Sigmoid colon (tissue), 7 donors: ENCODE results near the gene OR7G1. TPM values are rescaled to one million over a fixed set of nuclear protein-coding genes. Genes with fewer than 3 reads are reported as not detected.

Experiments
- DNase-seq: peaks from one replicate; pipeline ENCODE4 v3.0.0-alpha.2; 2019
- H3K27ac ChIP-seq, 4 donors: fragments of 200-600 bp; sonication (generic); one replicate each; pipeline ENCODE4 v1.5.1; 2016 to 2019; ENCODE audit warnings: mild to moderate bottlenecking in 1 of 4
- H3K27me3 ChIP-seq, 3 donors: fragments of 200-600 bp; sonication (generic); one replicate each; pipeline ENCODE4 v1.5.1; 2019; ENCODE audit warnings: mild to moderate bottlenecking in 1 of 3
- H3K36me3 ChIP-seq, 4 donors: fragments of 200-600 bp; sonication (generic); one replicate each; pipeline ENCODE4 v1.5.1; 2016 to 2019
- H3K4me1 ChIP-seq, 4 donors: fragments of 200-600 bp; sonication (generic); one replicate each; pipeline ENCODE4 v1.5.1; 2017 to 2019
- H3K4me3 ChIP-seq, 4 donors: fragments of 200-600 bp; sonication (generic); one replicate each; pipeline ENCODE4 v1.5.1; 2017 to 2019; ENCODE audit warnings: mild to moderate bottlenecking in 2 of 4, moderate library complexity in 1 of 4
- H3K9me3 ChIP-seq, 4 donors: fragments of 200-600 bp in 3 of 4; sonication (generic) in 3 of 4; one replicate each; pipeline versions ENCODE4 v1.5.1 to v1.6.1; 2013 to 2019
- CTCF ChIP-seq, 4 experiments: fragments of 450-650 bp in 3 of 4; fragments of 200-600 bp in 1 of 4; IDR thresholded peaks; one replicate each; pipeline ENCODE4 v1.5.1; 2016 to 2019; ENCODE audit warnings: antibody characterized with exemption in 4 of 4, mild to moderate bottlenecking in 3 of 4, moderate library complexity in 2 of 4
- EP300 ChIP-seq, 4 donors: sonication (generic); formaldehyde crosslinking; IDR thresholded peaks; one replicate each; pipeline ENCODE4 v1.6.1; 2017; ENCODE audit warnings: antibody characterized with exemption in 4 of 4
- POLR2A ChIP-seq, 2 donors: fragments of 450-650 bp; IDR thresholded peaks; one replicate each; pipeline ENCODE4 v1.6.1; 2016; ENCODE audit warnings: antibody characterized with exemption in 2 of 2, mild to moderate bottlenecking in 2 of 2, moderate library complexity in 2 of 2
- POLR2AphosphoS5 ChIP-seq, 4 donors: sonication (generic); formaldehyde crosslinking; IDR thresholded peaks; one replicate each; pipeline ENCODE4 v1.6.1; 2017; ENCODE audit warnings: antibody characterized with exemption in 4 of 4
- WGBS, 2 donors: extraction: QIAGEN DNeasy Blood & Tissue Kit; methylation state at CpG; one replicate each; pipeline ENCODE4 v1.1.7; 2013; 5-methylcytosine and 5-hydroxymethylcytosine counted together
- intact Hi-C: fragments of 100-400 bp; cut with DNase I; formaldehyde crosslinking; loops from one replicate; pipeline ENCODE4 v1.15.1; 2023
- polyA plus RNA-seq, 3 donors: library from polyadenylated mRNA; stranded (reverse); fragments of 200-250 nt; gene quantifications; one replicate each; pipeline ENCODE4 v1.2.3, GENCODE V29; 2013
- total RNA-seq, 4 donors: library from RNA; depleted of rRNA; stranded (reverse); fragments of >200 nt; gene quantifications; one replicate each; pipeline ENCODE4 v1.1.0, GENCODE V29; 2016
- donor health status: healthy with polysubstance abuse.
- donor health status: Bipolar disorder and iron deficiency.
- donor health status: healthy.

OR7G1 gene
- total and polyA plus RNA-seq, 7 donors = not detected

- no peak for DNase-seq
- intact Hi-C loops = loop anchor here (10.0 kb wide), 1 partner anchor 526 kb away; the partner anchor contains the start of gene ZNF562
- no peak overlapping the region for H3K4me3 ChIP-seq
- peaks cover 0 to 10% (median 6%) of the 10 kb centered on the region in 4 donors for H3K9me3 ChIP-seq
- 98% methylated on average over 3 of the region's 3 CpGs for WGBS, 2 donors
- TF ChIP-seq EP300 (IDR thresholded peaks at IDR 0.05) (no peak), POLR2A (IDR thresholded peaks at IDR 0.05) (no peak), POLR2AphosphoS5 (IDR thresholded peaks at IDR 0.05) (no peak), CTCF (IDR thresholded peaks at IDR 0.05) (no peak)
- H3K27ac ChIP-seq = no peak overlapping the region
- H3K36me3 ChIP-seq = peaks cover 0 to 15% (median 6%) of the 10 kb centered on the region in 4 donors
- no peaks in the 10 kb centered on the region for H3K4me1 ChIP-seq
- H3K27me3 ChIP-seq = no peaks in the 10 kb centered on the region
Observed at GRCh38 chr19:9148697-9149096, 33.1 kb upstream of the OR7G1 start.

- Histone ChIP-seq H3K27me3 (no peaks in the 10 kb centered on the region), H3K9me3 (peaks cover 0 to 7% (median 5%) of the 10 kb centered on the region in 4 donors), H3K36me3 (peaks cover 0 to 10% (median 2%) of the 10 kb centered on the region in 4 donors), H3K27ac (no peak overlapping the region), H3K4me3 (no peak overlapping the region), H3K4me1 (peaks cover 0 to 13% (median 3%) of the 10 kb centered on the region in 4 donors)
- TF ChIP-seq EP300 (IDR thresholded peaks at IDR 0.05) = no peak
- WGBS, 2 donors = 90 to 98% methylated on average over 1 of the region's 1 CpG
- DNase-seq = no peak
- intact Hi-C loops = loop anchor here (10.0 kb wide), 1 partner anchor 528 kb away; the partner anchor contains the start of gene ZNF562
Observed at GRCh38 chr19:9146882-9147281, 31.3 kb upstream of the OR7G1 start.

- H3K27ac ChIP-seq = no peak overlapping the region
- intact Hi-C loops = loop anchor here (10.0 kb wide), 1 partner anchor 530 kb away; the partner anchor contains the start of gene ZNF562
- no peak overlapping the region for H3K4me3 ChIP-seq
- 97 to 98% methylated on average over 5 of the region's 5 CpGs for whole genome bisulfite sequencing, 2 donors
- no peaks in the 10 kb centered on the region for H3K27me3 ChIP-seq
- H3K9me3 ChIP-seq = peaks cover 0 to 7% (median 5%) of the 10 kb centered on the region in 4 donors
- H3K4me1 ChIP-seq = peaks cover 0 to 24% (median 12%) of the 10 kb centered on the region in 4 donors
- no peak for DNase-seq
- H3K36me3 ChIP-seq = peaks cover 0 to 10% (median 2%) of the 10 kb centered on the region in 4 donors
- TF ChIP-seq CTCF (IDR thresholded peaks at IDR 0.05) = no peak
- no peak for TF ChIP-seq POLR2A (IDR thresholded peaks at IDR 0.05)
Observed at GRCh38 chr19:9144920-9145319, 29.4 kb upstream of the OR7G1 start.

- Histone ChIP-seq H3K4me3 (peak within 1 kb of the TSS; percentile 74 to 94 (median 84)), H3K4me1 (peaks cover 0 to 28% (median 14%) of the 10 kb centered on the region in 4 donors), H3K27me3 (no peaks in the 10 kb centered on the region), H3K27ac (peak within 1 kb of the TSS; percentile 85 to 93 (median 92)), H3K9me3 (peaks cover 0 to 7% (median 5%) of the 10 kb centered on the region in 4 donors), H3K36me3 (peaks cover 0 to 4% (median 0%) of the 10 kb centered on the region in 4 donors)
- intact Hi-C loops = loop anchor here (2.0 to 10.0 kb wide), 2 partner anchors 168 to 534 kb away; partner anchors contain the start of genes ZNF562 and ZNF699
- peak; percentile 96 for DNase-seq
- 0% methylated on average over 43 of the region's 43 CpGs for WGBS, 2 donors
- TF ChIP-seq EP300 (IDR thresholded peaks at IDR 0.05) = no peak
- TF ChIP-seq POLR2AphosphoS5 (IDR thresholded peaks at IDR 0.05) = peak; percentile 65 to 79 (median 74)
- TF ChIP-seq CTCF (IDR thresholded peaks at IDR 0.05) = no peak
- TF ChIP-seq POLR2A (IDR thresholded peaks at IDR 0.05) = peak in 1 of 2 donors; percentile 57
Observed at GRCh38 chr19:9140159-9140874, 24.8 kb upstream of the OR7G1 start, which contains the start of gene ZNF317. ZNF317 (plus strand) TSS chr19:9140397; CDS start chr19:9156017, 15,620 bp downstream.

- peak overlapping the region; percentile 74 to 94 (median 84) for H3K4me3 ChIP-seq
- TF ChIP-seq POLR2A (IDR thresholded peaks at IDR 0.05) (no peak), POLR2AphosphoS5 (IDR thresholded peaks at IDR 0.05) (no peak), EP300 (IDR thresholded peaks at IDR 0.05) (no peak), CTCF (IDR thresholded peaks at IDR 0.05) (no peak)
- H3K4me1 ChIP-seq = peaks cover 0 to 28% (median 14%) of the 10 kb centered on the region in 4 donors
- WGBS, 2 donors = 29 to 33% methylated on average over 8 of the region's 8 CpGs
- H3K9me3 ChIP-seq = peaks cover 0 to 2% (median 0%) of the 10 kb centered on the region in 4 donors
- H3K27me3 ChIP-seq = no peaks in the 10 kb centered on the region
- intact Hi-C loops = loop anchor here (2.0 to 10.0 kb wide), 4 partner anchors 169 to 658 kb away; partner anchors contain the start of genes ZNF426, ZNF562 and ZNF699
- H3K27ac ChIP-seq = peak overlapping the region; percentile 85 to 93 (median 92)
- no peak for DNase-seq
- H3K36me3 ChIP-seq = no peaks in the 10 kb centered on the region
Observed at GRCh38 chr19:9139609-9140158, 24.1 kb upstream of the OR7G1 start.
